HG02588 (cell line): ENCODE results near the gene MUC5AC.

Experiments used
- ATAC-seq: cut with Tn5 transposase; IDR thresholded peaks from one replicate; pipeline ENCODE4 v1.9.1; 2021; ENCODE audit warnings: mild to moderate bottlenecking, moderate library complexity; ENCODE audit not compliant: unreplicated experiment

MUC5AC gene

GRCh38 chr11:1222491-1223345 lies 65.0 kb downstream of the MUC5AC start, which contains the start of gene MUC5B:
TSS of gene MUC5B (plus strand) at chr11:1223066. CDS start at chr11:1223124, 58 bp downstream.
- ATAC-seq: no peak

GRCh38 chr11:1223346-1224110 lies 65.8 kb downstream of the MUC5AC start:
- no peak for ATAC-seq

- no peak for ATAC-seq
These were observed 66.3 kb downstream of the MUC5AC start for GRCh38 chr11:1224111-1224490.

- ATAC-seq: no peak
These were observed 67.0 kb downstream of the MUC5AC start for GRCh38 chr11:1224491-1225385.

- ATAC-seq: no peak
These were observed 67.9 kb downstream of the MUC5AC start for GRCh38 chr11:1225386-1226225.

- ATAC-seq: no peak
These were observed 68.7 kb downstream of the MUC5AC start for GRCh38 chr11:1226226-1226985.

- no peak for ATAC-seq
These were observed 69.3 kb downstream of the MUC5AC start for GRCh38 chr11:1226986-1227550.

GRCh38 chr11:1227551-1228100 lies 69.9 kb downstream of the MUC5AC start:
- ATAC-seq: no peak

- ATAC-seq: no peak
These were observed 70.5 kb downstream of the MUC5AC start for GRCh38 chr11:1228101-1228821.

- no peak for ATAC-seq
These were observed 71.2 kb downstream of the MUC5AC start for GRCh38 chr11:1228921-1229451.

GRCh38 chr11:1229471-1230120 lies 71.8 kb downstream of the MUC5AC start:
- no peak for ATAC-seq

GRCh38 chr11:1230121-1230455 lies 72.3 kb downstream of the MUC5AC start:
- no peak for ATAC-seq

- no peak for ATAC-seq
These were observed 73.0 kb downstream of the MUC5AC start for GRCh38 chr11:1230456-1231395.

- no peak for ATAC-seq
These were observed 73.8 kb downstream of the MUC5AC start for GRCh38 chr11:1231396-1232020.

GRCh38 chr11:1232021-1232882 lies 74.5 kb downstream of the MUC5AC start:
- ATAC-seq: no peak
